ENCODE measurements around the gene COPA.
A peak's percentile ranks its signal among the peaks of the same experiment; 100 is the strongest.
"Not testable (repeated sequence)": the region's sequence is repeated elsewhere in the genome, so short reads cannot be mapped to it uniquely, and the experiment has no call there.

Gene COPA
- total RNA-seq = 153 reads per million, percentile 89 among the genes with 10 or more reads in this experiment

- DNase-seq = peak; percentile 88
Observed at GRCh38 chr1:160342953-160343869, at the start of gene COPA, which contains the start of gene NCSTN. Gene COPA, minus strand, starts transcription at chr1:160343250. Its CDS starts 80 bp downstream, at chr1:160343170. Gene NCSTN, plus strand, starts transcription at chr1:160343383. Its CDS starts 14 bp downstream, at chr1:160343397.

GRCh38 chr1:160388406-160388805, 45.4 kb upstream of the COPA start:
- DNase-seq = not testable (repeated sequence)

- not testable (repeated sequence) for DNase-seq
Observed at GRCh38 chr1:160384812-160385211, 41.8 kb upstream of the COPA start.

- DNase-seq = no peak
Observed at GRCh38 chr1:160377585-160378206, 34.6 kb upstream of the COPA start.

- no peak for DNase-seq
Observed at GRCh38 chr1:160376525-160377131, 33.6 kb upstream of the COPA start.

GRCh38 chr1:160375788-160376524, 32.9 kb upstream of the COPA start:
- no peak for DNase-seq

- no peak for DNase-seq
Observed at GRCh38 chr1:160374306-160375110, 31.5 kb upstream of the COPA start.

GRCh38 chr1:160373696-160374095, 30.6 kb upstream of the COPA start:
- no peak for DNase-seq

- DNase-seq = no peak
Observed at GRCh38 chr1:160371756-160372155, 28.7 kb upstream of the COPA start.

GRCh38 chr1:160371346-160371631, 28.2 kb upstream of the COPA start:
- DNase-seq = no peak

- no peak for DNase-seq
Observed at GRCh38 chr1:160370561-160371345, 27.7 kb upstream of the COPA start.

- DNase-seq = no peak
Observed at GRCh38 chr1:160369087-160369486, 26.0 kb upstream of the COPA start.

GRCh38 chr1:160367934-160368923, 25.2 kb upstream of the COPA start:
- no peak for DNase-seq

- DNase-seq = no peak
Observed at GRCh38 chr1:160367516-160367900, 24.5 kb upstream of the COPA start.

GRCh38 chr1:160366731-160367515, 23.9 kb upstream of the COPA start, which contains the start of gene NHLH1:
Gene NHLH1, plus strand, starts transcription at chr1:160367071. Its CDS starts 3,661 bp downstream, at chr1:160370732.
- DNase-seq = no peak

GRCh38 chr1:160365325-160365724, 22.3 kb upstream of the COPA start:
- no peak for DNase-seq

GRCh38 chr1:160363951-160364735, 21.1 kb upstream of the COPA start:
- DNase-seq = no peak

- DNase-seq = no peak
Observed at GRCh38 chr1:160363010-160363409, 20.0 kb upstream of the COPA start.
